ENCODE results near the gene MMS22L.

Gene MMS22L

DNA sequence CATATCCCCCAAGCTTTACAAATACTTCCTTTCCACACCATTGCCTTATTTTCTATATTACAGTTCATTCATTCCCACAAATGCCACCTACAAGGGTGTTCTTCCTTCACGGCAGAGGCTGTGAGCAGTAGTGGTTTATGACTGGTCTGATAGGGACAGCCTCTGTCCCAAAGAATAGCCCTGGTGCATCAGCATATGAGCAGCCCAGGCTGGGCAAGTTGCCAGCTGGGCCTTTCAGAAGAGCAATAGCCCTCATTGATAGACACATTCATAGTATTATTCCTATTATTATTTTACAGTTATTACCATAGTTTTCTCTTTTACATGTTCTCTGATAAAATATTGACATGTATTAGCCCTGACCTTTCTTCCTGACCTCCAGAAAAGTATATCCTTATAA lies 149.9 kb downstream of the MMS22L start:
- TF ChIP-seq POLR2A (IDR thresholded peaks at IDR 0.05; ENCODE audit: low read depth, low read length) (no peak), POLR2AphosphoS5 (IDR thresholded peaks at IDR 0.05; ENCODE audit: low read depth, low read length) (no peak), PAX5 (IDR thresholded peaks at IDR 0.05; ENCODE audit: insufficient read depth, low read length, severe bottlenecking) (no peak), SPI1 (IDR thresholded peaks at IDR 0.05; ENCODE audit: low read depth, low read length) (no peak), POU2F2 (IDR thresholded peaks at IDR 0.05; ENCODE audit: low read depth, low read length) (no peak), TAF1 (IDR thresholded peaks at IDR 0.05; ENCODE audit: low read depth, low read length) (no peak)
- FAIRE-seq, result no peak
- no peak for DNase-seq (ENCODE audit: insufficient read length, low spot score)

- TF ChIP-seq POLR2AphosphoS5 (IDR thresholded peaks at IDR 0.05; ENCODE audit: low read depth, low read length) (no peak), TAF1 (IDR thresholded peaks at IDR 0.05; ENCODE audit: low read depth, low read length) (no peak)
- DNase-seq (ENCODE audit: insufficient read length, low spot score) (no peak), FAIRE-seq (no peak)
These were observed 153.9 kb downstream of the MMS22L start for GRCh38 chr6:97129106-97129505.

DNA sequence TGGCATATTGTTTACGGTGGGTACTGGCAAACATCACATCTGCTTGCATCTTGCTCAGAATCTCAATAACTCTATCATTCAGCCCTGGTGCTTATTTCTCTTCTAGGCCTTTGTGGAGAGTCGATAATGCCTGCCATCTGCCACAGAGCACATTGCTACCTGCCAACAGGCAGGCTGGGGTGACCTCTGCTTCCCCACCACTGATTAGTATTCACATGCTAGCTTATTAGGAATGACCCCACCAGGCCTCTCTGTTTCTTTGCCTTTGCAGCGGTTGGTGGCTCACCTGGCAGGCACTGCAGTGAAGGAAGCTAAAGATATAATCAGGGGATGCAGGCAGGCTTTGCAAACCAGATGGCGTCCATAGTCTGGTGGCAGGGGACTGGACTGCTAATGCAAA lies 154.5 kb downstream of the MMS22L start:
- DNase-seq (ENCODE audit: insufficient read length, low spot score), result no peak
- no peak for FAIRE-seq
- TF ChIP-seq POLR2A (IDR thresholded peaks at IDR 0.05; ENCODE audit: low read depth, low read length) (no peak), SPI1 (IDR thresholded peaks at IDR 0.05; ENCODE audit: low read depth, low read length) (no peak), POLR2AphosphoS5 (IDR thresholded peaks at IDR 0.05; ENCODE audit: low read depth, low read length) (no peak), TAF1 (IDR thresholded peaks at IDR 0.05; ENCODE audit: low read depth, low read length) (no peak), POU2F2 (IDR thresholded peaks at IDR 0.05; ENCODE audit: low read depth, low read length) (no peak)

DNA sequence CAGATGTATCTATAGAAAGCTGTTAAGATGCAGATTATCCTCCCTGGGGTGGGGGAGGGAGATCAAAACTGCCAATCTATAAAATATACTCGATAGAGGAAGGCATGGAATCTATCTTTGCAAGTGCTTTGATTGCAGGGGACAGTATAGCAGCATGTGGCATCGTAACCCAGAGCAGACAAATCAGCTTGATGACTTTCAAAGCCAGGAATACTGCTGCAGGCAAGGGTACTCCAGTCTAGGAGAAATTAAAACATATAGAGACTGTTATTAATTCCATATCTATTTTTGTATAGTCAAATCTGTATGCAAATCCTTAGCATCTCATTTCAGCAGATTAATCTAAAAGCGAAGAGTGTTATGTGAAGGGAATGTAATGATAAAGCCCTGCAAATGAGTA lies 159.4 kb downstream of the MMS22L start:
- DNase-seq (ENCODE audit: insufficient read length, low spot score) (no peak), FAIRE-seq (no peak)
- TF ChIP-seq PAX5 (IDR thresholded peaks at IDR 0.05; ENCODE audit: insufficient read depth, low read length, severe bottlenecking) (no peak), POLR2AphosphoS5 (IDR thresholded peaks at IDR 0.05; ENCODE audit: low read depth, low read length) (no peak), SPI1 (IDR thresholded peaks at IDR 0.05; ENCODE audit: low read depth, low read length) (no peak), POU2F2 (IDR thresholded peaks at IDR 0.05; ENCODE audit: low read depth, low read length) (no peak), POLR2A (IDR thresholded peaks at IDR 0.05; ENCODE audit: low read depth, low read length) (no peak), TAF1 (IDR thresholded peaks at IDR 0.05; ENCODE audit: low read depth, low read length) (no peak)

- FAIRE-seq, result no peak
- DNase-seq (ENCODE audit: insufficient read length, low spot score), result no peak
- TF ChIP-seq PAX5 (IDR thresholded peaks at IDR 0.05; ENCODE audit: insufficient read depth, low read length, severe bottlenecking) (no peak), POLR2A (IDR thresholded peaks at IDR 0.05; ENCODE audit: low read depth, low read length) (no peak), SPI1 (IDR thresholded peaks at IDR 0.05; ENCODE audit: low read depth, low read length) (no peak), TAF1 (IDR thresholded peaks at IDR 0.05; ENCODE audit: low read depth, low read length) (no peak), POU2F2 (IDR thresholded peaks at IDR 0.05; ENCODE audit: low read depth, low read length) (no peak), POLR2AphosphoS5 (IDR thresholded peaks at IDR 0.05; ENCODE audit: low read depth, low read length) (no peak)
These were observed 159.9 kb downstream of the MMS22L start for GRCh38 chr6:97123112-97123511.

GRCh38 chr6:97120511-97120910 lies 162.5 kb downstream of the MMS22L start:
- DNase-seq (ENCODE audit: insufficient read length, low spot score) (no peak), FAIRE-seq (no peak)
- TF ChIP-seq POLR2A (IDR thresholded peaks at IDR 0.05; ENCODE audit: low read depth, low read length) (no peak), POLR2AphosphoS5 (IDR thresholded peaks at IDR 0.05; ENCODE audit: low read depth, low read length) (no peak), PAX5 (IDR thresholded peaks at IDR 0.05; ENCODE audit: insufficient read depth, low read length, severe bottlenecking) (no peak), SPI1 (IDR thresholded peaks at IDR 0.05; ENCODE audit: low read depth, low read length) (no peak), TAF1 (IDR thresholded peaks at IDR 0.05; ENCODE audit: low read depth, low read length) (no peak), POU2F2 (IDR thresholded peaks at IDR 0.05; ENCODE audit: low read depth, low read length) (no peak)

DNA sequence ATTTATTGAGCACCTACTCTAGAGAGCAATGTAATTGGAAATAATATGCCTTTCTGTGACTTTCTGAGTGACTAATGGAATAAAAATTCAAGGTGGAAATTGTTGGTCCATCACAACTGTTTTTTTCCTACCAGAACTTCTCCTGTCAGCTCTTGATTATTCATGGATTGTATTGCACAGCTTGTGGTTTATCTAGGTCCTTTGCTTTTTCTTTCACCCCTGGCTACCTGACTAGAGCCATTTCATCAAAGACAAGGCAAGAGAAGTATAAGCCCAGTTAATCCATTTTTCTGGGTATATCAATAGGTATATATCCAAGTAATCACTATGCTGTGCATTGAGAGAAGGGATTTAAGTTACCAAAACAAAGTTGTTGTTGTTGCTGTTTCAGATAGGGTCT lies 168.4 kb downstream of the MMS22L start:
- no peak for TF ChIP-seq POU2F2 (IDR thresholded peaks at IDR 0.05; ENCODE audit: low read depth, low read length)
- TF ChIP-seq SPI1 (IDR thresholded peaks at IDR 0.05; ENCODE audit: low read depth, low read length), result no peak
- TF ChIP-seq TAF1 (IDR thresholded peaks at IDR 0.05; ENCODE audit: low read depth, low read length), result no peak
- no peak for TF ChIP-seq PAX5 (IDR thresholded peaks at IDR 0.05; ENCODE audit: insufficient read depth, low read length, severe bottlenecking)
- no peak for TF ChIP-seq POLR2AphosphoS5 (IDR thresholded peaks at IDR 0.05; ENCODE audit: low read depth, low read length)
- no peak for TF ChIP-seq POLR2A (IDR thresholded peaks at IDR 0.05; ENCODE audit: low read depth, low read length)
- no peak for DNase-seq (ENCODE audit: insufficient read length, low spot score)
- FAIRE-seq, result no peak

DNA sequence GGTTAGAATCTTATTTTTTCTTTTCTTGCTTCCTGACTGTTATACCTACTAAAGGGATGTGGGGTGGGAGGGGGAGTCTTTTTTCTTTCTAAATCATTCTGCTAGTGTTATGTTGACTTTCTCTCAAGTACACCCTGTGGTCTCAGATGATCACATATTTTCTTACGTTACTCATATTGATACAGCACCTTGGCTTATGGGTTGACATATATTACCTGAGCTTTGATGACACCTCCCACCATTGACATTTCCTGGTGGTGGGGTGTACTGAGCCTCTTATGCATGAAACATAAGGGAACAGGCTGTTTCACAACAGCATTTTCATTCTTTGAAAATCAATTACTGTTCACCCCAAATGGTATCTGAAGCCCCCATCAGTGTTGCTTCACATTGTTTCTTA lies 169.8 kb downstream of the MMS22L start:
- TF ChIP-seq PAX5 (IDR thresholded peaks at IDR 0.05; ENCODE audit: insufficient read depth, low read length, severe bottlenecking) (no peak), POLR2A (IDR thresholded peaks at IDR 0.05; ENCODE audit: low read depth, low read length) (no peak), SPI1 (IDR thresholded peaks at IDR 0.05; ENCODE audit: low read depth, low read length) (no peak), TAF1 (IDR thresholded peaks at IDR 0.05; ENCODE audit: low read depth, low read length) (no peak), POU2F2 (IDR thresholded peaks at IDR 0.05; ENCODE audit: low read depth, low read length) (no peak), POLR2AphosphoS5 (IDR thresholded peaks at IDR 0.05; ENCODE audit: low read depth, low read length) (no peak)
- no peak for FAIRE-seq

DNA sequence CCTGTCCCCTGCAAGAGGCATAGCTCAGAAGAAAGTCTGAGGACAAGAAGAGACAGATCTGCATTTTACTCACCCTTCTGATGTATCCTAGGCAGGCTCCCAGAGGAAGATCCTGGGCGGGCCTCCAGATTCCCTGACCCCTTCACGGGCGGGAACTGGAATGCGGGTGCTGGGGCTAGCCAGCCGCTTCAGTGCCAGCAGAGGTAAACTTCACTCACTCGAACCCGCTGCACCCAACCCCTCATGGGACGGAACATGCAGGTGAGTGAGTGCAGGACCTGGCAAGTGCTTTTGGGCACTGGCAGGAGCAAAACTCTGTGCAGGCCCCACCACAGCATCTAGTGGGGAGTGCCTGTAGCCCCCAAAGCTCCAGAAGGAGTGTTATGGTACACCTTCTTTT lies 171.8 kb downstream of the MMS22L start:
- FAIRE-seq (no peak), DNase-seq (ENCODE audit: insufficient read length, low spot score) (no peak)
- TF ChIP-seq SPI1 (IDR thresholded peaks at IDR 0.05; ENCODE audit: low read depth, low read length) (no peak), POLR2AphosphoS5 (IDR thresholded peaks at IDR 0.05; ENCODE audit: low read depth, low read length) (no peak), PAX5 (IDR thresholded peaks at IDR 0.05; ENCODE audit: insufficient read depth, low read length, severe bottlenecking) (no peak), POU2F2 (IDR thresholded peaks at IDR 0.05; ENCODE audit: low read depth, low read length) (no peak)

More for the DNA sequence above, 169.8 kb downstream of the MMS22L start:
- DNase-seq (ENCODE audit: insufficient read length, low spot score), result no peak

- TF ChIP-seq POU2F2 (IDR thresholded peaks at IDR 0.05; ENCODE audit: low read depth, low read length), result no peak
- no peak for TF ChIP-seq POLR2A (IDR thresholded peaks at IDR 0.05; ENCODE audit: low read depth, low read length)
- no peak for TF ChIP-seq SPI1 (IDR thresholded peaks at IDR 0.05; ENCODE audit: low read depth, low read length)
- TF ChIP-seq POLR2AphosphoS5 (IDR thresholded peaks at IDR 0.05; ENCODE audit: low read depth, low read length), result no peak
- TF ChIP-seq TAF1 (IDR thresholded peaks at IDR 0.05; ENCODE audit: low read depth, low read length), result no peak
- TF ChIP-seq PAX5 (IDR thresholded peaks at IDR 0.05; ENCODE audit: insufficient read depth, low read length, severe bottlenecking), result no peak
- DNase-seq (ENCODE audit: insufficient read length, low spot score), result no peak
- FAIRE-seq, result no peak
These were observed 172.4 kb downstream of the MMS22L start for GRCh38 chr6:97110626-97111025.
